Measurements from ENCODE around the gene CEP192. TPM values are rescaled to one million over a fixed set of nuclear protein-coding genes. Genes with fewer than 3 reads are reported as not detected.
A peak's percentile ranks its signal among the peaks of the same experiment; 100 is the strongest.

The CEP192 gene
- total RNA-seq, 4 donors from 2014 or later, result 21.9 to 44.6 (median 36.9) TPM

DNA sequence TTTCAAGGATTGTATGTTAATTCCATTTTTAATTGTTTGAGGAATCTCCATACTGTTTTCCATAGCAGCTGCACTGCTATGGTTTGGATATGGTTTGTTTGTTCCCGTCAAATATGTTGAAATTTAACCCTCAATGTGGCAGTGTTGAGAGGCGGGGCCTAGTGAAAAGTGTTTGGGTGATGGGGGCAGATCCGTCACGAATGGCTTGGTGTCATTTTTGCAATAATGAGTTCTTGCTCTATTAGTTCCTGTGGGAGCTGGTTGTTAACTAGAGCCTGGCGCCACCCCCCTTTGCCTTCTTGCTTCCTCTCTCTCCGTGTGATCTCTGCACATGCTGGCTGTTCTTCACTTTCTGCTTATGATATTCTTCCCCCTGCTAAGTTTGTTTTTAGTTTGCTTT, 156.0 kb downstream of the CEP192 start:
- TF ChIP-seq POLR2A (IDR thresholded peaks at IDR 0.05), result no peak
- TF ChIP-seq, protein P1, sequence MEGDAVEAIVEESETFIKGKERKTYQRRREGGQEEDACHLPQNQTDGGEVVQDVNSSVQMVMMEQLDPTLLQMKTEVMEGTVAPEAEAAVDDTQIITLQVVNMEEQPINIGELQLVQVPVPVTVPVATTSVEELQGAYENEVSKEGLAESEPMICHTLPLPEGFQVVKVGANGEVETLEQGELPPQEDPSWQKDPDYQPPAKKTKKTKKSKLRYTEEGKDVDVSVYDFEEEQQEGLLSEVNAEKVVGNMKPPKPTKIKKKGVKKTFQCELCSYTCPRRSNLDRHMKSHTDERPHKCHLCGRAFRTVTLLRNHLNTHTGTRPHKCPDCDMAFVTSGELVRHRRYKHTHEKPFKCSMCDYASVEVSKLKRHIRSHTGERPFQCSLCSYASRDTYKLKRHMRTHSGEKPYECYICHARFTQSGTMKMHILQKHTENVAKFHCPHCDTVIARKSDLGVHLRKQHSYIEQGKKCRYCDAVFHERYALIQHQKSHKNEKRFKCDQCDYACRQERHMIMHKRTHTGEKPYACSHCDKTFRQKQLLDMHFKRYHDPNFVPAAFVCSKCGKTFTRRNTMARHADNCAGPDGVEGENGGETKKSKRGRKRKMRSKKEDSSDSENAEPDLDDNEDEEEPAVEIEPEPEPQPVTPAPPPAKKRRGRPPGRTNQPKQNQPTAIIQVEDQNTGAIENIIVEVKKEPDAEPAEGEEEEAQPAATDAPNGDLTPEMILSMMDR (IDR thresholded peaks at IDR 0.05), result no peak
- Histone ChIP-seq H3K9me3 (peaks cover 0 to 19% (median 9%) of the 10 kb centered on the region in 4 donors), H3K4me1 (no peaks in the 10 kb centered on the region), H3K36me3 (no peaks in the 10 kb centered on the region), H3K4me3 (no peak overlapping the region), H3K27ac (no peak overlapping the region), H3K27me3 (no peaks in the 10 kb centered on the region)
- no peak for DNase-seq

DNA sequence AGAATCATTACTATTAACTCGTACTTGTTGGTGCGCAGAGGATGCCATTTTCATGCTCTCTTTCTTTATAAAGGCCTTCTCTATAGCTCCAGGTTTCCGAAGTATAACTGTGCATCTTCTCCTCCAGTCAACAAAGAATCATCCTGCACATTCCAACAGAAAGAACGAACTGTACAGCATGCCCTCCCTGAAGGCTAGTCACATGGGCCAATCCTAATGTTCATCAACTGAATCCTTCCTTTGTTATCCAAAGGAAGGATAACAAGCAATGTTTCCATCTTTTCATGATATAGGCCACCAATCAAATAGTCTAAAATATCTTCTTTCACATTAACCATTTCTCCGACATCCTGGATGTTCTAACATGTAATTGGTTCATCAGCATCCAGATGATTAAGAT, 160.5 kb downstream of the CEP192 start:
- TF ChIP-seq POLR2A (IDR thresholded peaks at IDR 0.05), result no peak
- TF ChIP-seq, protein P1 (IDR thresholded peaks at IDR 0.05), result no peak
- Histone ChIP-seq H3K36me3 (no peaks in the 10 kb centered on the region), H3K4me1 (no peaks in the 10 kb centered on the region), H3K9me3 (peaks cover 0 to 6% (median 0%) of the 10 kb centered on the region in 4 donors), H3K27me3 (no peaks in the 10 kb centered on the region), H3K27ac (no peak overlapping the region), H3K4me3 (no peak overlapping the region)
- no peak for DNase-seq

DNA sequence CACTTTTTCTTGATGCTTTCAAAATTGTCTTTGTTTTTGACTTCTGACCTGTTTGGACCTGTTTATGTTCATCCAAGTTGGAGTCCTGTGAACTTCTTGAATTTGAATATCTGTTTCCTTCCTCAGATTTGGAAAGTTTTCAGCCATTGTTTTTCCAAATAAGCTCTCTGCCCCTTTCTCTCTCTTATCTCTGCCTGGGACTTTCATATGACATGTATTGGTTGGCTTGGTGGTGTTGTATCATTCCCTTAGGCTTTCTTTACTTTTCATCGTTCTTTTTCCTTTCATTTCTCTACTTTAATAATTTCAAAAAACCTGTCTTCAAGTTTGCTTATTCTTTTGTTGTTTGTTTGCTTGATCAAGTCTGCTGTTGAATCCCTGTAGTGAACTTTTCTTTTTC, 167.3 kb downstream of the CEP192 start:
- Histone ChIP-seq H3K27me3 (no peaks in the 10 kb centered on the region), H3K4me1 (no peaks in the 10 kb centered on the region), H3K27ac (no peak overlapping the region), H3K36me3 (no peaks in the 10 kb centered on the region), H3K9me3 (peaks cover 0 to 11% (median 0%) of the 10 kb centered on the region in 4 donors), H3K4me3 (no peak overlapping the region)
- no peak for TF ChIP-seq POLR2A (IDR thresholded peaks at IDR 0.05)
- TF ChIP-seq, protein P1 (IDR thresholded peaks at IDR 0.05), result no peak
- no peak for DNase-seq

DNA sequence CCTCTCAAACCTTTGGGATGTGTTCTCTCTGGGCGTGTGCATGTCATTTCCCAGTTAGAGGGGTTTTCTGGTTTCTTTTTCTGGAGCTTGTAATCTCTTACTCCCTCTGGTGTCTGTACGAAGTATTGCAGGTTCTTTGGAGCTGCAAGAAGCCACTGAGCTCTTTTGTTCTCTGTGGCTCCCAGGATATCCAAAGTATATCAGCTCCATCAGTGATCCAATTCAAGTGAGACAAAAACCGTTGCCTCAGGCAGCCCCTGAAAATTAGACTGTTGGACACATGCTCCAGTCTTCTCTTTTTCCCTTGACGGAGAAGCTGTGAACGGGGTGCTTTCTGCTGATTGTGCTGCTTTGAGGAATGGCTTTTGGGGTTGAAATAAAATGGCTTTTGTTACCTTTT, 168.4 kb downstream of the CEP192 start:
- TF ChIP-seq, protein P1 (IDR thresholded peaks at IDR 0.05), result peak; percentile 53 to 86 (median 76)
- no peak for TF ChIP-seq POLR2A (IDR thresholded peaks at IDR 0.05)
- Histone ChIP-seq H3K27me3 (no peaks in the 10 kb centered on the region), H3K4me3 (no peak overlapping the region), H3K27ac (no peak overlapping the region), H3K4me1 (no peaks in the 10 kb centered on the region), H3K36me3 (no peaks in the 10 kb centered on the region), H3K9me3 (peaks cover 0 to 11% (median 0%) of the 10 kb centered on the region in 4 donors)
- no peak for DNase-seq

DNA sequence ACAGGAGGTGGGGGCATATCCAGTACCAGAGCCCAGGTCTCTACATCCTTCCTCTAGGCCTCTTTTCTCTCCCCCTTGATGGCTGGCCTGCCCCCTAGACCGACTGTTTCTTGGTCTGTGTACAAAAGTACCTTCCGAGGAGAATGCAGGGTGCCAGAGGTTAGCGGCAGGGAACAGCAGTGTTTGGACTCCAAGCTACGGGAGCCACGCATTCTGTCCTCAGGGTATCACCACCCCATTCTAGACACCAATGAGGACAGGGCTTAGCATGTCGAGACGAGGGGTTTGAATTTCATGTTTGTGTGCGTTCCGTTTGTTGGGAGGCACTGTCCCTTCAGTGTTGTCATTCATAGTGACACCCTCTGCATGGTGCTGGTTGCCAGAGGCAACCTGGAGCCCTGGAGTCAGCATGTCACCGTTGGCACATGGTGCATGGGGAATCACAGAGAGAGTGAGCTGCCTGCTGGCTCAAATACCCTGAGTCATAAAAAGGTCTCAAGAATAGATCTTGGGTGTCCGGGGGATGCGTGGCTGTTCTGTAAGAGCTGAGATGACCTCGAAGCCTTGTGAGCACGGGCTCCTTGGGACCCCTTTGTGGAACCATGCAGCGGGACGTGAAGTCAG, 170.2 kb downstream of the CEP192 start:
- H3K9me3 ChIP-seq, result peaks cover 0 to 5% (median 0%) of the 10 kb centered on the region in 4 donors
- TF ChIP-seq, protein P1 (IDR thresholded peaks at IDR 0.05), result no peak
- no peak for TF ChIP-seq POLR2A (IDR thresholded peaks at IDR 0.05)
- H3K36me3 ChIP-seq, result no peaks in the 10 kb centered on the region
- no peaks in the 10 kb centered on the region for H3K4me1 ChIP-seq
- DNase-seq, result no peak
- no peak overlapping the region for H3K4me3 ChIP-seq
- H3K27ac ChIP-seq, result no peak overlapping the region
- no peaks in the 10 kb centered on the region for H3K27me3 ChIP-seq
